PFSK-1 (cell line): ENCODE data around the gene POU5F2.

ENCODE experiments used
- FOXP2 ChIP-seq: optimal IDR thresholded peaks from 2 replicates; pipeline ENCODE3; 2011; ENCODE audit warnings: borderline replicate concordance, control low read depth, inconsistent platforms; ENCODE audit not compliant: insufficient read depth; ENCODE audit errors: extremely low read length, extremely low read depth
- POLR2AphosphoS5 ChIP-seq: IDR thresholded peaks from 2 replicates; pipeline ENCODE4 v1.6.1; 2012; ENCODE audit warnings: low read depth, mild to moderate bottlenecking, control low read depth, low read length, moderate library complexity
- REST ChIP-seq, 2 experiments: IDR thresholded peaks; 2 replicates each; pipeline versions ENCODE4 v1.6.1 to v1.8.0; 2011 to 2012; ENCODE audit warnings: low read depth in 2 of 2, low read length in 2 of 2, control low read depth in 1 of 2, inconsistent platforms in 1 of 2, mild to moderate bottlenecking in 1 of 2, moderate library complexity in 1 of 2; ENCODE audit not compliant: insufficient read depth in 1 of 2
- SIN3A ChIP-seq: IDR thresholded peaks from 2 replicates; pipeline ENCODE4 v1.6.1; 2012; ENCODE audit warnings: mild to moderate bottlenecking, low read length, moderate library complexity, borderline replicate concordance; ENCODE audit not compliant: insufficient read depth
- TAF1 ChIP-seq: IDR thresholded peaks from 2 replicates; pipeline ENCODE4 v1.6.1; 2012; ENCODE audit warnings: low read length, control low read depth, borderline replicate concordance; ENCODE audit not compliant: insufficient read depth

- no peak for TF ChIP-seq POLR2AphosphoS5
- TF ChIP-seq REST (IDR thresholded peaks at IDR 0.05; ENCODE audit: insufficient read depth in 1 of 2, low read depth in 2 of 2, low read length in 2 of 2): no peak
- no peak for TF ChIP-seq TAF1
- TF ChIP-seq SIN3A: no peak
- no peak for TF ChIP-seq FOXP2
These were observed 7.5 kb upstream of the POU5F2 start for GRCh38 chr5:93748875-93749397.
